Right lobe of liver (tissue), 4 donors: ENCODE data around the gene PARP3.

Experiments used
- POLR2A ChIP-seq: fragments of 450-650 bp; IDR thresholded peaks from one replicate; pipeline ENCODE4 v1.6.1; 2017; ENCODE audit warnings: antibody characterized with exemption, mild to moderate bottlenecking
- TF ChIP-seq, protein P1 (sequence below), 4 donors: fragments of 200-600 bp in 3 of 4; fragments of 450-650 bp in 1 of 4; IDR thresholded peaks; one replicate each; pipeline versions ENCODE4 v1.5.1 to v1.8.0; 2016 to 2022; ENCODE audit warnings: antibody characterized with exemption in 4 of 4, mild to moderate bottlenecking in 2 of 4
- donor health status: DM: no; HTN: no; CAD: no.
- donor health status: DM: no; HTN: no; CAD: no.
- donor health status: DM: no; HTN: yes; CAD: no.

- TF ChIP-seq, protein P1, sequence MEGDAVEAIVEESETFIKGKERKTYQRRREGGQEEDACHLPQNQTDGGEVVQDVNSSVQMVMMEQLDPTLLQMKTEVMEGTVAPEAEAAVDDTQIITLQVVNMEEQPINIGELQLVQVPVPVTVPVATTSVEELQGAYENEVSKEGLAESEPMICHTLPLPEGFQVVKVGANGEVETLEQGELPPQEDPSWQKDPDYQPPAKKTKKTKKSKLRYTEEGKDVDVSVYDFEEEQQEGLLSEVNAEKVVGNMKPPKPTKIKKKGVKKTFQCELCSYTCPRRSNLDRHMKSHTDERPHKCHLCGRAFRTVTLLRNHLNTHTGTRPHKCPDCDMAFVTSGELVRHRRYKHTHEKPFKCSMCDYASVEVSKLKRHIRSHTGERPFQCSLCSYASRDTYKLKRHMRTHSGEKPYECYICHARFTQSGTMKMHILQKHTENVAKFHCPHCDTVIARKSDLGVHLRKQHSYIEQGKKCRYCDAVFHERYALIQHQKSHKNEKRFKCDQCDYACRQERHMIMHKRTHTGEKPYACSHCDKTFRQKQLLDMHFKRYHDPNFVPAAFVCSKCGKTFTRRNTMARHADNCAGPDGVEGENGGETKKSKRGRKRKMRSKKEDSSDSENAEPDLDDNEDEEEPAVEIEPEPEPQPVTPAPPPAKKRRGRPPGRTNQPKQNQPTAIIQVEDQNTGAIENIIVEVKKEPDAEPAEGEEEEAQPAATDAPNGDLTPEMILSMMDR (IDR thresholded peaks at IDR 0.05), result no peak
- TF ChIP-seq POLR2A, result no peak
Observed at GRCh38 chr3:51987568-51987967, 45.4 kb downstream of the PARP3 start.
